ENCODE results near the gene LRRC42. TPM values are rescaled to one million over a fixed set of nuclear protein-coding genes. Genes with fewer than 3 reads are reported as not detected.

Gene LRRC42
- polyA plus RNA-seq, 2 of the 4 experiments (the other 2 are of a cell fraction), result 29.7 to 35.1 TPM

DNA sequence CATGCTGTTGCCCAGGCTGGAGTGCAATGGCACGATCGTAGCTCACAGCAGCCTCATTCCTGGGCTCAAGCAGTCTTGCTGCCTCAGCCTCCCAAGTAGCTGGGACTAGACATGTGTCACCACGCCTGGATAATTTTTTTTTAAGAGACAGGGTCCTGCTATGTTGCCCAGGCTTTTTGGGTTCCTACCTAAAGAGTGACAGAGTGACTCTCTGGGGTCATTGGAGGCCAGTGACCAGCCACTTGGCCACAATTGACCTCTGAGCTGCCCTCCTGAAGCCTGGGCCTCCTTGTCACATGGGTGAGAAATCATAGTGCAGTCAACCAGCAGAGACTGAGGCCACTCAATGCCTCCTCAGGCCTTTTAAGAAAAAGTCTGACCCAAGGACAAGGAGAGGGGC, 46.4 kb upstream of the LRRC42 start:
- peaks cover 19% of the 10 kb centered on the region; the same call in 2 of the 3 replicates for H3K4me1 ChIP-seq
- H3K27ac ChIP-seq, result no peak overlapping the region
- FAIRE-seq (no peak), ATAC-seq (no peak), DNase-seq (ENCODE audit: low read depth in 1 of 2, low spot score in 1 of 2) (no peak)
- no peaks in the 10 kb centered on the region for H3K9me3 ChIP-seq
- POLR2A ChIA-PET, result no interaction called here
- no peak overlapping the region for H3K4me3 ChIP-seq
- WGBS (ENCODE audit: missing lambda C conversion rate), result 85% methylated on average over 3 of the region's 3 CpGs
- no peak for TF ChIP-seq FOSL2 (IDR thresholded peaks at IDR 0.05)
- no peak for TF ChIP-seq FOSL2 (CRISPR knock-in tag; IDR thresholded peaks at IDR 0.05)
- H3K4me2 ChIP-seq, result peak overlapping the region; percentile 5; the same call in 1 of the 3 replicates
- CTCF ChIA-PET, result interaction anchor here (0.6 to 2.5 kb wide), 2 partner anchors 60 to 621 kb away, joined by 3 to 11 read pairs; no protein-coding TSS in a partner anchor

DNA sequence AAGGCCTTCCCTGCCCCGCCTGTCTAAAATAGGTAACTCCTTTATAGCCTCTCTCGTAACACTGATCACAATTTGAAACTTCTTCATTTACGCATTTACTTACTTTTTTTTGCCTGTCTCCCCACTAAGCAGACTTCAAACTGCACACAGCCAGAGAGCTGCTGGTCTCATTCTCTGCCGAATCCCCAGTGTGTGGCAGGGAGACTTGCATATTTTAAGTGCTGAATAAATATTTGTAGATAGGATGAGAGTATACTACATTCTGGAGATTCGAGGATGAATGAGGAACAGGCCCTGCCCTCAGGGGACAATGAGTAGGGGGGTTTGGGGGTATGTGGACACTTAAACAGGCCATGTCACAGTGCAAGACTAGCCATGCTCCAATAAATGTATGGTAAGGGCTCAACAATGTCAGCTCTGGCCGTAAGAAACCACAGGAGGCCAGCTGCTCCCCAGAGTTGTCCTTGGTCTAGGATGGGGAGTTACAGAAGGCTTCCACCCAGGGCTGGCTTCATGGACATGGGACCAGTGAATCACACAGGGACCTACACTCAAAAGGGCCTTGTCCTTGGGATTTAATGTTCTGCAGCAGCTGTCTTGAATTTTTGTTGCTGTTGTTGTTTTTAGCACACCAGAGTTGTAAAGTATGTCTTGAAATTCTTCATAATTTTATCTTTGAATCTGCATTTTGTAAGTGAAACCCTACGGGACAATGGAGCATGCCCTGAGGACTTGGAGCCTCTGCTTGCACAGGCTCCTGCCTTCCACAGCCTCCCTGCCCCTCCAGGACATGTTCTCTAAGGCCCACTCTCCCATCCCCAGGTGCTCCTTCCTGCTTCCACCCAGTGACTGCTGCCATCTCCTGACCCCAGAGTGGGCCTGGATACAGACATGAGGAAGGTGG, 43.7 kb upstream of the LRRC42 start:
- ChIA-PET CTCF (no interaction called here), POLR2A (no interaction called here)
- H3K9me3 ChIP-seq, result no peaks in the 10 kb centered on the region
- ATAC-seq (no peak), DNase-seq (ENCODE audit: low read depth in 1 of 2, low spot score in 1 of 2) (no peak), FAIRE-seq (no peak)
- 67% methylated on average over 7 of the region's 7 CpGs for WGBS (ENCODE audit: missing lambda C conversion rate)
- no peak overlapping the region for H3K4me3 ChIP-seq
- no peak overlapping the region for H3K4me2 ChIP-seq
- no peak overlapping the region for H3K27ac ChIP-seq
- TF ChIP-seq, protein P1, sequence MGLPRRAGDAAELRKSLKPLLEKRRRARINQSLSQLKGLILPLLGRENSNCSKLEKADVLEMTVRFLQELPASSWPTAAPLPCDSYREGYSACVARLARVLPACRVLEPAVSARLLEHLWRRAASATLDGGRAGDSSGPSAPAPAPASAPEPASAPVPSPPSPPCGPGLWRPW (IDR thresholded peaks at IDR 0.05), result no peak
- TF ChIP-seq EP300 (IDR thresholded peaks at IDR 0.05), result no peak
- no peak for TF ChIP-seq CBX8 (IDR thresholded peaks at IDR 0.05)
- TF ChIP-seq CBX2 (IDR thresholded peaks at IDR 0.05; ENCODE audit: borderline replicate concordance, low read depth), result no peak
- no peak for TF ChIP-seq CHD4 (IDR thresholded peaks at IDR 0.05; ENCODE audit: borderline replicate concordance)
- TF ChIP-seq CHD2 (IDR thresholded peaks at IDR 0.05; ENCODE audit: low read length, partially characterized antibody), result no peak
- TF ChIP-seq, protein P2, sequence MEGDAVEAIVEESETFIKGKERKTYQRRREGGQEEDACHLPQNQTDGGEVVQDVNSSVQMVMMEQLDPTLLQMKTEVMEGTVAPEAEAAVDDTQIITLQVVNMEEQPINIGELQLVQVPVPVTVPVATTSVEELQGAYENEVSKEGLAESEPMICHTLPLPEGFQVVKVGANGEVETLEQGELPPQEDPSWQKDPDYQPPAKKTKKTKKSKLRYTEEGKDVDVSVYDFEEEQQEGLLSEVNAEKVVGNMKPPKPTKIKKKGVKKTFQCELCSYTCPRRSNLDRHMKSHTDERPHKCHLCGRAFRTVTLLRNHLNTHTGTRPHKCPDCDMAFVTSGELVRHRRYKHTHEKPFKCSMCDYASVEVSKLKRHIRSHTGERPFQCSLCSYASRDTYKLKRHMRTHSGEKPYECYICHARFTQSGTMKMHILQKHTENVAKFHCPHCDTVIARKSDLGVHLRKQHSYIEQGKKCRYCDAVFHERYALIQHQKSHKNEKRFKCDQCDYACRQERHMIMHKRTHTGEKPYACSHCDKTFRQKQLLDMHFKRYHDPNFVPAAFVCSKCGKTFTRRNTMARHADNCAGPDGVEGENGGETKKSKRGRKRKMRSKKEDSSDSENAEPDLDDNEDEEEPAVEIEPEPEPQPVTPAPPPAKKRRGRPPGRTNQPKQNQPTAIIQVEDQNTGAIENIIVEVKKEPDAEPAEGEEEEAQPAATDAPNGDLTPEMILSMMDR (IDR thresholded peaks at IDR 0.05), result no peak
- no peak for TF ChIP-seq HOXB5 (CRISPR knock-in tag; IDR thresholded peaks at IDR 0.05)
- TF ChIP-seq, protein P3, sequence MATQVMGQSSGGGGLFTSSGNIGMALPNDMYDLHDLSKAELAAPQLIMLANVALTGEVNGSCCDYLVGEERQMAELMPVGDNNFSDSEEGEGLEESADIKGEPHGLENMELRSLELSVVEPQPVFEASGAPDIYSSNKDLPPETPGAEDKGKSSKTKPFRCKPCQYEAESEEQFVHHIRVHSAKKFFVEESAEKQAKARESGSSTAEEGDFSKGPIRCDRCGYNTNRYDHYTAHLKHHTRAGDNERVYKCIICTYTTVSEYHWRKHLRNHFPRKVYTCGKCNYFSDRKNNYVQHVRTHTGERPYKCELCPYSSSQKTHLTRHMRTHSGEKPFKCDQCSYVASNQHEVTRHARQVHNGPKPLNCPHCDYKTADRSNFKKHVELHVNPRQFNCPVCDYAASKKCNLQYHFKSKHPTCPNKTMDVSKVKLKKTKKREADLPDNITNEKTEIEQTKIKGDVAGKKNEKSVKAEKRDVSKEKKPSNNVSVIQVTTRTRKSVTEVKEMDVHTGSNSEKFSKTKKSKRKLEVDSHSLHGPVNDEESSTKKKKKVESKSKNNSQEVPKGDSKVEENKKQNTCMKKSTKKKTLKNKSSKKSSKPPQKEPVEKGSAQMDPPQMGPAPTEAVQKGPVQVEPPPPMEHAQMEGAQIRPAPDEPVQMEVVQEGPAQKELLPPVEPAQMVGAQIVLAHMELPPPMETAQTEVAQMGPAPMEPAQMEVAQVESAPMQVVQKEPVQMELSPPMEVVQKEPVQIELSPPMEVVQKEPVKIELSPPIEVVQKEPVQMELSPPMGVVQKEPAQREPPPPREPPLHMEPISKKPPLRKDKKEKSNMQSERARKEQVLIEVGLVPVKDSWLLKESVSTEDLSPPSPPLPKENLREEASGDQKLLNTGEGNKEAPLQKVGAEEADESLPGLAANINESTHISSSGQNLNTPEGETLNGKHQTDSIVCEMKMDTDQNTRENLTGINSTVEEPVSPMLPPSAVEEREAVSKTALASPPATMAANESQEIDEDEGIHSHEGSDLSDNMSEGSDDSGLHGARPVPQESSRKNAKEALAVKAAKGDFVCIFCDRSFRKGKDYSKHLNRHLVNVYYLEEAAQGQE (IDR thresholded peaks at IDR 0.05), result no peak
- no peak for TF ChIP-seq RARB (CRISPR knock-in tag; IDR thresholded peaks at IDR 0.05)
- TF ChIP-seq MYC (IDR thresholded peaks at IDR 0.05; ENCODE audit: borderline replicate concordance, low read length), result no peak
- TF ChIP-seq, protein P4, sequence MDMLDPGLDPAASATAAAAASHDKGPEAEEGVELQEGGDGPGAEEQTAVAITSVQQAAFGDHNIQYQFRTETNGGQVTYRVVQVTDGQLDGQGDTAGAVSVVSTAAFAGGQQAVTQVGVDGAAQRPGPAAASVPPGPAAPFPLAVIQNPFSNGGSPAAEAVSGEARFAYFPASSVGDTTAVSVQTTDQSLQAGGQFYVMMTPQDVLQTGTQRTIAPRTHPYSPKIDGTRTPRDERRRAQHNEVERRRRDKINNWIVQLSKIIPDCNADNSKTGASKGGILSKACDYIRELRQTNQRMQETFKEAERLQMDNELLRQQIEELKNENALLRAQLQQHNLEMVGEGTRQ (IDR thresholded peaks at IDR 0.05), result no peak
- TF ChIP-seq NPAS2 (CRISPR knock-in tag; IDR thresholded peaks at IDR 0.05; ENCODE audit: borderline replicate concordance), result no peak
- peaks cover 18% of the 10 kb centered on the region for H3K4me1 ChIP-seq

All from A549 (cell line).